ENCODE results near the gene PLD6. TPM values are rescaled to one million over a fixed set of nuclear protein-coding genes. Genes with fewer than 3 reads are reported as not detected.
A peak's percentile ranks its signal among the peaks of the same experiment; 100 is the strongest.

PLD6 gene
- total and polyA plus RNA-seq, 10 of the 15 experiments (the other 5 are each of a cell fraction or from before 2014, with no cell fraction given): 4.7 to 21.4 (median 12.0) TPM

DNA sequence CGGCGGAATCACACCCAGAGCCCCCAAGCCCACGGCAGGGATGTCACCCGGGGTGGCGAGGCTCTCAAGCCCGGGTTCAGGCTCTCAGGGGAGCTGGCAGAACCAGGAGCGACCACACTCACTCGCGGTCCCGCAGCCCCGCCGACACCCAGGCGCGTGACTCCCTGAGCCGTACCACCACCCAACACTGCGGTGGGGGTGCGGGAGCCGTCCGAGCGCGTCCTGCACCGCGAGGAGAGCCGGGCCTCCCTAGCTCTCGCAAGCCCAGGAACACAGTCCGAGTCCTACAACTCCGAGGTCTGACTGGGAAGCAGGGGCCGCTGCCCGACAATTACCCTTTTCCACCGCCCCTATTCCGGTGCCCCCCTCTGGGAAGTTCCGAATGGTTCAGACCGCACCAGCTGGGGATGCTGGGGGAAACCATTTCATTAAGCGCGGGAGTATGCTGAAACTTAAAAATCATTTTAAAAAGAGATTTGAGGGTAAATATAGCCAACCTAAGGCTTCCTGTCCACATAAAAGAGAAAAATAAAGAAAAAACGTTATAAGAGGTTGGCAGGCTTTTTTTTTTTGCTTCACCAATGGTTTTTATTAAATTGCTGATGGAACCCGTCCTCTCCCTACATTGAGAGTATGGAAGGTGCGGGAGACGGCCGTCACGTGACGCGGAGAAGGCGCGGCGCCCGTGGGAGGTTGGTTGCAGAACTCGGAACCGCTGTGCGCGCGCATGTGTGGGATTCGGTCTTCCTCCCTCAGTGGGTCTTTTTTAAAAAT is 31.1 kb upstream of the PLD6 start, which contains the start of gene FLCN (continued):
- no peak for TF ChIP-seq FOS (IDR thresholded peaks at IDR 0.05; ENCODE audit: borderline replicate concordance, extremely low read depth, insufficient read length)
- TF ChIP-seq SUPT20H (IDR thresholded peaks at IDR 0.05; ENCODE audit: borderline replicate concordance, control insufficient read depth, low read depth, low read length): no peak
- TF ChIP-seq CEBPB (IDR thresholded peaks at IDR 0.05; ENCODE audit: borderline replicate concordance in 1 of 2, low read depth in 2 of 2, low read length in 2 of 2): no peak
- no peak for TF ChIP-seq MYC (IDR thresholded peaks at IDR 0.05; ENCODE audit: insufficient read depth, insufficient read length, insufficient replicate concordance, low read length, severe bottlenecking)
- TF ChIP-seq EZH2 (IDR thresholded peaks at IDR 0.05; ENCODE audit: borderline replicate concordance, control insufficient read depth, low read depth, low read length): no peak
- no peak for TF ChIP-seq BRCA1 (IDR thresholded peaks at IDR 0.05; ENCODE audit: low read depth, low read length)
- peak; percentile 96; the same call in 1 of the 2 replicates for TF ChIP-seq RB1 (IDR thresholded peaks at IDR 0.05; ENCODE audit: borderline replicate concordance)
- peak; percentile 86 for TF ChIP-seq GATAD2B (conservative IDR thresholded peaks at IDR 0.05; ENCODE audit: low read depth)
- no peak for TF ChIP-seq ZBTB11 (CRISPR knock-in tag; IDR thresholded peaks at IDR 0.05)
- TF ChIP-seq, protein P1, sequence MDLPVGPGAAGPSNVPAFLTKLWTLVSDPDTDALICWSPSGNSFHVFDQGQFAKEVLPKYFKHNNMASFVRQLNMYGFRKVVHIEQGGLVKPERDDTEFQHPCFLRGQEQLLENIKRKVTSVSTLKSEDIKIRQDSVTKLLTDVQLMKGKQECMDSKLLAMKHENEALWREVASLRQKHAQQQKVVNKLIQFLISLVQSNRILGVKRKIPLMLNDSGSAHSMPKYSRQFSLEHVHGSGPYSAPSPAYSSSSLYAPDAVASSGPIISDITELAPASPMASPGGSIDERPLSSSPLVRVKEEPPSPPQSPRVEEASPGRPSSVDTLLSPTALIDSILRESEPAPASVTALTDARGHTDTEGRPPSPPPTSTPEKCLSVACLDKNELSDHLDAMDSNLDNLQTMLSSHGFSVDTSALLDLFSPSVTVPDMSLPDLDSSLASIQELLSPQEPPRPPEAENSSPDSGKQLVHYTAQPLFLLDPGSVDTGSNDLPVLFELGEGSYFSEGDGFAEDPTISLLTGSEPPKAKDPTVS (IDR thresholded peaks at IDR 0.05; ENCODE audit: low read depth, low read length): peak; percentile 36; the same call in 1 of the 2 replicates
- TF ChIP-seq SREBF2 (IDR thresholded peaks at IDR 0.05; ENCODE audit: low read length): no peak
- TF ChIP-seq ETV6 (conservative IDR thresholded peaks at IDR 0.05 in 1 of 2, IDR thresholded peaks at IDR 0.05 in 1 of 2; ENCODE audit: borderline replicate concordance in 1 of 2, low read depth in 1 of 2): no peak
- TF ChIP-seq KAT2A (conservative IDR thresholded peaks at IDR 0.05; ENCODE audit: control insufficient read depth, low read depth, low read length): no peak
- peak; percentile 27 to 73 for TF ChIP-seq EGR1 (IDR thresholded peaks at IDR 0.05; ENCODE audit: borderline replicate concordance in 1 of 2, low read depth in 2 of 2, low read length in 2 of 2)
- TF ChIP-seq KLF5 (IDR thresholded peaks at IDR 0.05; ENCODE audit: partially characterized antibody): peak; percentile 100
- peak; percentile 95; the same call in 1 of the 2 replicates for TF ChIP-seq ZNF207 (IDR thresholded peaks at IDR 0.05; ENCODE audit: borderline replicate concordance)
- peak; percentile 38; the same call in 1 of the 2 replicates for TF ChIP-seq CREM (IDR thresholded peaks at IDR 0.05; ENCODE audit: low read depth)

Data from GM12878 (cell line).